Endodermal cell (in vitro differentiated cells): ENCODE measurements around the gene CENPF. TPM values are rescaled to one million over a fixed set of nuclear protein-coding genes. Genes with fewer than 3 reads are reported as not detected.

Source experiments
- DNase-seq: peaks from one replicate; pipeline ENCODE4 v3.0.0-alpha.2; 2017
- H3K27ac ChIP-seq: 2 replicates; pipeline ENCODE4 v1.5.1; 2013; ENCODE audit warnings: mild to moderate bottlenecking, low read depth, low read length, moderate library complexity
- H3K27me3 ChIP-seq: 2 replicates; pipeline ENCODE4 v1.6.1; 2013; ENCODE audit warnings: mild to moderate bottlenecking, low read length, moderate library complexity; ENCODE audit not compliant: insufficient read depth, control insufficient read depth, poor library complexity, severe bottlenecking
- H3K36me3 ChIP-seq: 2 replicates; pipeline ENCODE4 v1.7.0; 2013; ENCODE audit warnings: mild to moderate bottlenecking, low read length, moderate library complexity; ENCODE audit not compliant: control insufficient read depth, insufficient read depth
- H3K4me1 ChIP-seq: one replicate; pipeline ENCODE4 v1.7.0; 2013; ENCODE audit warnings: low read length; ENCODE audit not compliant: control insufficient read depth, insufficient read depth
- H3K4me3 ChIP-seq: 2 replicates; pipeline ENCODE4 v1.5.1; 2013; ENCODE audit warnings: mild to moderate bottlenecking, low read length, moderate library complexity
- H3K9ac ChIP-seq: 2 replicates; pipeline ENCODE4 v1.6.1; 2013; ENCODE audit warnings: mild to moderate bottlenecking, low read length, moderate library complexity; ENCODE audit not compliant: poor library complexity, severe bottlenecking; ENCODE audit errors: extremely low read depth
- H3K9me3 ChIP-seq: 2 replicates; pipeline ENCODE4 v1.6.1; 2013; ENCODE audit warnings: mild to moderate bottlenecking, low read length, moderate library complexity; ENCODE audit not compliant: control insufficient read depth
- H3K27ac Mint-ChIP-seq: 2 replicates; pipeline ENCODE4 v1.8.0; 2020; ENCODE audit warnings: mixed read lengths
- H3K27me3 Mint-ChIP-seq: 2 replicates; pipeline ENCODE4 v1.8.0; 2021; ENCODE audit warnings: mild to moderate bottlenecking, mixed read lengths; ENCODE audit not compliant: insufficient read depth
- H3K36me3 Mint-ChIP-seq: 2 replicates; pipeline ENCODE4 v1.8.0; 2020; ENCODE audit warnings: low read depth, mixed read lengths
- H3K4me1 Mint-ChIP-seq: 2 replicates; pipeline ENCODE4 v1.8.0; 2020; ENCODE audit warnings: mixed read lengths
- H3K4me3 Mint-ChIP-seq: 2 replicates; pipeline ENCODE4 v1.8.0; 2020; ENCODE audit warnings: mild to moderate bottlenecking, moderate library complexity, mixed read lengths
- H3K9me3 Mint-ChIP-seq: 2 replicates; pipeline ENCODE4 v1.8.0; 2020; ENCODE audit warnings: mild to moderate bottlenecking, mixed read lengths
- WGBS, 2 experiments: methylation state at CpG; one replicate each; pipeline versions ENCODE4 v1.1.5 to v1.1.7; 2013; ENCODE audit warnings: missing lambda C conversion rate in 2 of 2, mixed read lengths in 1 of 2; ENCODE audit not compliant: insufficient coverage in 1 of 2, insufficient read length in 1 of 2; 5-methylcytosine and 5-hydroxymethylcytosine counted together
- total RNA-seq, 2 donors: library from RNA; stranded (reverse); fragmentation: NEBNext Ultra II Directional in 1 of 2; extraction: Animal tissue kit (Norgen Biotek cat#: 25700) in 1 of 2; gene quantifications; 2 replicates in 1 of 2; 3 replicates in 1 of 2; pipeline ENCODE4 v1.2.1, GENCODE V29; 2021
- TF ChIP-seq, protein P1 (sequence below): fragments of 200-600 bp; sonication (generic); conservative IDR thresholded peaks from 2 replicates; pipeline ENCODE4 v1.5.0; 2021; ENCODE audit warnings: antibody characterized with exemption, mild to moderate bottlenecking

The CENPF gene
- total RNA-seq, 2 donors from 2014 or later = 77.2 to 87.2 TPM

- Mint-ChIP-seq H3K27me3 (no peaks in the 10 kb centered on the region), H3K4me1 (no peaks in the 10 kb centered on the region), H3K27ac (no peak overlapping the region), H3K36me3 (peaks cover 50% of the 10 kb centered on the region), H3K9me3 (no peaks in the 10 kb centered on the region), H3K4me3 (no peak overlapping the region)
- no peaks in the 10 kb centered on the region for H3K27me3 ChIP-seq
- H3K27ac ChIP-seq = no peak overlapping the region
- no peak overlapping the region for H3K4me3 ChIP-seq
- H3K9me3 ChIP-seq = no peaks in the 10 kb centered on the region
- H3K9ac ChIP-seq = no peak overlapping the region
- TF ChIP-seq, protein P1, sequence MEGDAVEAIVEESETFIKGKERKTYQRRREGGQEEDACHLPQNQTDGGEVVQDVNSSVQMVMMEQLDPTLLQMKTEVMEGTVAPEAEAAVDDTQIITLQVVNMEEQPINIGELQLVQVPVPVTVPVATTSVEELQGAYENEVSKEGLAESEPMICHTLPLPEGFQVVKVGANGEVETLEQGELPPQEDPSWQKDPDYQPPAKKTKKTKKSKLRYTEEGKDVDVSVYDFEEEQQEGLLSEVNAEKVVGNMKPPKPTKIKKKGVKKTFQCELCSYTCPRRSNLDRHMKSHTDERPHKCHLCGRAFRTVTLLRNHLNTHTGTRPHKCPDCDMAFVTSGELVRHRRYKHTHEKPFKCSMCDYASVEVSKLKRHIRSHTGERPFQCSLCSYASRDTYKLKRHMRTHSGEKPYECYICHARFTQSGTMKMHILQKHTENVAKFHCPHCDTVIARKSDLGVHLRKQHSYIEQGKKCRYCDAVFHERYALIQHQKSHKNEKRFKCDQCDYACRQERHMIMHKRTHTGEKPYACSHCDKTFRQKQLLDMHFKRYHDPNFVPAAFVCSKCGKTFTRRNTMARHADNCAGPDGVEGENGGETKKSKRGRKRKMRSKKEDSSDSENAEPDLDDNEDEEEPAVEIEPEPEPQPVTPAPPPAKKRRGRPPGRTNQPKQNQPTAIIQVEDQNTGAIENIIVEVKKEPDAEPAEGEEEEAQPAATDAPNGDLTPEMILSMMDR = no peak
- 91 to 100% methylated on average over 1 to 3 of the region's 3 CpGs for WGBS, 2 experiments
- H3K4me1 ChIP-seq = no peaks in the 10 kb centered on the region
- DNase-seq = no peak
- H3K36me3 ChIP-seq = peaks cover 91% of the 10 kb centered on the region
These were observed 32.1 kb downstream of the CENPF start for GRCh38 chr1:214635086-214635485.

DNA sequence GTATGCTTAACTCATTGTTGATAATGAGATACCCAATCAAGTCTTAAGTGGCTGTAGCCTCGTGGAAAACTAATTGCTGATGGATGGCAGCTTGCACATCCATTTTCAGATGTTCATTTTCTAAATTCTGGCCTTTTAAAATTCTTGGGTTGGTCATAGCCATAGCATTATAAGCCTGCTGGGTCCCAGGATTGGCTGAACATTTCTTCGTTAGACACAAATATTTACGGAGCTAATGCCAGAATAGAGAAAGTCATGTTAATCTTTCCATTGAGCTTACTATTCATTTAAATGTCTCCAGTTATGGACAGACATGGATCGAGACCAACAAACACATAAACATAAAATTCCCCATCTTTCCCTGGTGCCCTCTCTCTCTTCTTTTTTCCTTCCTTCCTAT, 32.5 kb downstream of the CENPF start:
- H3K27me3 ChIP-seq = no peaks in the 10 kb centered on the region
- WGBS, 2 experiments = 96 to 98% methylated on average over 3 to 4 of the region's 4 CpGs
- H3K9ac ChIP-seq = no peak overlapping the region
- TF ChIP-seq, protein P1 = no peak
- no peak overlapping the region for H3K27ac ChIP-seq
- peaks cover 46% of the 10 kb centered on the region for H3K36me3 Mint-ChIP-seq
- peaks cover 91% of the 10 kb centered on the region for H3K36me3 ChIP-seq
- H3K4me1 Mint-ChIP-seq = no peaks in the 10 kb centered on the region
- no peak overlapping the region for H3K27ac Mint-ChIP-seq
- DNase-seq = no peak
- no peaks in the 10 kb centered on the region for H3K9me3 ChIP-seq
- H3K4me3 Mint-ChIP-seq = no peak overlapping the region
- H3K27me3 Mint-ChIP-seq = no peaks in the 10 kb centered on the region
- H3K9me3 Mint-ChIP-seq = no peaks in the 10 kb centered on the region
- H3K4me3 ChIP-seq = no peak overlapping the region
- no peaks in the 10 kb centered on the region for H3K4me1 ChIP-seq

DNA sequence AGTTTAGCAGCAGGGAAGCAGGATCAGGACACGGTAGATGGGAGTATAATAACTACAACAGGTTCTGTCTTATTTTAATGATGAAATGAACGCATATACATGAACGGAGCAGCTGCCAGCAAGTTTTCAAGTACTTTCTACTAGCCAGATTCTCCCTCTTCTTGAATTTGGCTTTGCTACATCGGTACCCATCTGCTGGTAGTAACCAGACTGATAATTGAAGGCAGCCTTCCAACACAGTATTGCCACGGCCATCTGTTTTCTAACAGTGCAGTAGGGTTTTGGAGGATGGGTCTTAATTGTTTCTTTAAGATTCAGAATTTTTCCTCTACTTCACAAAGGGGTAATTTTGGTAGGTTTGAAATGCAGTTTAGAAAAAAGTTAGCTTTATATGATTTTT, 33.4 kb downstream of the CENPF start:
- no peak overlapping the region for H3K9ac ChIP-seq
- H3K36me3 ChIP-seq = peaks cover 92% of the 10 kb centered on the region
- H3K9me3 ChIP-seq = no peaks in the 10 kb centered on the region
- no peaks in the 10 kb centered on the region for H3K27me3 Mint-ChIP-seq
- H3K27ac Mint-ChIP-seq = no peak overlapping the region
- no peak overlapping the region for H3K4me3 Mint-ChIP-seq
- DNase-seq = no peak
- no peaks in the 10 kb centered on the region for H3K27me3 ChIP-seq
- no peaks in the 10 kb centered on the region for H3K9me3 Mint-ChIP-seq
- TF ChIP-seq, protein P1 = no peak
- no peak overlapping the region for H3K4me3 ChIP-seq
- H3K27ac ChIP-seq = no peak overlapping the region
- peaks cover 39% of the 10 kb centered on the region for H3K36me3 Mint-ChIP-seq
- no peaks in the 10 kb centered on the region for H3K4me1 Mint-ChIP-seq
- no peaks in the 10 kb centered on the region for H3K4me1 ChIP-seq
- WGBS, 2 experiments = 86% methylated on average over 3 to 5 of the region's 5 CpGs
